HepG2 (cell line): ENCODE data around the gene PPP1R12B.

Experiments used
- DR1 ChIP-seq: sonication (generic); formaldehyde crosslinking; IDR thresholded peaks from 2 replicates; pipeline ENCODE4 v1.8.0; 2021; ENCODE audit warnings: mild to moderate bottlenecking, missing genetic modification reagents, inconsistent platforms
- ELF1 ChIP-seq: sonication (generic); formaldehyde crosslinking; IDR thresholded peaks from 2 replicates; pipeline ENCODE4 v1.4.0; 2020; ENCODE audit warnings: missing genetic modification reagents
- FOXA1 ChIP-seq, 2 experiments: fragments of 450-650 bp in 1 of 2; sonication (generic) in 1 of 2; formaldehyde crosslinking in 1 of 2; IDR thresholded peaks; 2 replicates each; pipeline versions ENCODE4 v1.4.0 to v1.6.1; 2016 to 2020; ENCODE audit warnings: missing genetic modification reagents in 1 of 2
- GLI4 ChIP-seq: sonication (generic); formaldehyde crosslinking; IDR thresholded peaks from 2 replicates; pipeline ENCODE4 v1.5.1; 2020; ENCODE audit warnings: missing genetic modification reagents, mild to moderate bottlenecking, moderate library complexity, borderline replicate concordance
- HDAC6 ChIP-seq: fragments of 200-600 bp; sonication (generic); IDR thresholded peaks from 2 replicates; pipeline ENCODE4 v1.7.0; 2017; ENCODE audit warnings: mild to moderate bottlenecking, antibody characterized with exemption, low read length, low read depth
- HIVEP1 ChIP-seq: sonication (generic); formaldehyde crosslinking; IDR thresholded peaks from 2 replicates; pipeline ENCODE4 v1.4.0; 2020; ENCODE audit warnings: mild to moderate bottlenecking, missing genetic modification reagents
- POLR2A ChIP-seq, 2 experiments: IDR thresholded peaks; 2 replicates each; pipeline ENCODE4 v1.6.1; 2011; ENCODE audit warnings: low read depth in 2 of 2, low read length in 2 of 2, mild to moderate bottlenecking in 1 of 2, moderate library complexity in 1 of 2; ENCODE audit not compliant: insufficient read depth in 1 of 2
- ZNF10 ChIP-seq: sonication (generic); formaldehyde crosslinking; IDR thresholded peaks from 2 replicates; pipeline ENCODE4 v1.4.0; 2020; ENCODE audit warnings: mild to moderate bottlenecking, low read depth, missing genetic modification reagents, borderline replicate concordance
- TF ChIP-seq, protein P1 (sequence below): sonication (generic); formaldehyde crosslinking; IDR thresholded peaks from 2 replicates; pipeline ENCODE4 v1.4.0; 2020; ENCODE audit warnings: missing genetic modification reagents

GRCh38 chr1:202438393-202439174 lies 90.1 kb downstream of the PPP1R12B start:
- TF ChIP-seq DR1 (CRISPR knock-in tag) (no peak), ZNF10 (CRISPR knock-in tag) (no peak), FOXA1 (IDR thresholded peaks at IDR 0.05) (no peak), FOXA1 (CRISPR knock-in tag; IDR thresholded peaks at IDR 0.05) (no peak), HIVEP1 (CRISPR knock-in tag) (no peak), ELF1 (CRISPR knock-in tag) (no peak), HDAC6 (no peak), POLR2A (IDR thresholded peaks at IDR 0.05; ENCODE audit: insufficient read depth in 1 of 2, low read depth in 2 of 2, low read length in 2 of 2) (no peak), GLI4 (CRISPR knock-in tag) (no peak)
- TF ChIP-seq, protein P1, sequence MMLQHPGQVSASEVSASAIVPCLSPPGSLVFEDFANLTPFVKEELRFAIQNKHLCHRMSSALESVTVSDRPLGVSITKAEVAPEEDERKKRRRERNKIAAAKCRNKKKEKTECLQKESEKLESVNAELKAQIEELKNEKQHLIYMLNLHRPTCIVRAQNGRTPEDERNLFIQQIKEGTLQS (CRISPR knock-in tag) = no peak
